HEK293 (cell line): Measurements from ENCODE around the gene ITPKB.
A peak's percentile ranks its signal among the peaks of the same experiment; 100 is the strongest.

Experiments
- CTCF ChIA-PET: fragments of 350-600 bp; formaldehyde crosslinking; extraction: SDS; loops from one replicate; lab custom pipeline; 2021; ENCODE audit warnings: antibody characterized with exemption; lab: Yijun Ruan, JAX
- POLR2A ChIA-PET: fragments of 300-600 bp; formaldehyde crosslinking; extraction: SDS; loops from one replicate; lab custom pipeline; 2020; ENCODE audit warnings: antibody characterized with exemption, inconsistent platforms; lab: Yijun Ruan, JAX
- H3K27ac ChIP-seq: fragments of 200-500 bp; sonication (Bioruptor generic); 2 replicates; pipeline ENCODE4 v1.5.1; 2014; ENCODE audit warnings: low read depth, low read length, control low read depth, inconsistent platforms; ENCODE audit errors: extremely low read depth
- H3K36me3 ChIP-seq, 2 experiments: fragments of 200-500 bp in 1 of 2; sonication (Bioruptor generic) in 1 of 2; 1 replicate in 1 of 2; 2 replicates in 1 of 2; pipeline ENCODE4 v1.5.1; 2014 to 2017; ENCODE audit warnings: inconsistent platforms in 2 of 2, low read length in 2 of 2; ENCODE audit not compliant: control insufficient read depth in 2 of 2, insufficient read depth in 1 of 2
- H3K4me1 ChIP-seq: fragments of 200-500 bp; sonication (Bioruptor generic); 2 replicates; pipeline ENCODE4 v1.5.1; 2014; ENCODE audit warnings: mild to moderate bottlenecking, low read length, inconsistent platforms; ENCODE audit not compliant: control insufficient read depth, insufficient read depth
- H3K4me3 ChIP-seq: 2 replicates; pipeline ENCODE4 v1.5.1; 2011; ENCODE audit warnings: low read depth, mild to moderate bottlenecking, control low read depth, low read length, moderate library complexity
- H3K9me3 ChIP-seq: fragments of 200-500 bp; sonication (Bioruptor generic); 2 replicates; pipeline ENCODE4 v1.5.1; 2014; ENCODE audit warnings: low read depth, low read length, inconsistent platforms; ENCODE audit not compliant: control insufficient read depth, insufficient read depth
- GLI2 ChIP-seq: fragments of 450-650 bp; formaldehyde crosslinking; IDR thresholded peaks from 2 replicates; pipeline ENCODE4; 2017; ENCODE audit warnings: missing biosample characterization, missing genetic modification characterization, low read depth, borderline replicate concordance
- HOXA7 ChIP-seq: sonication (generic); formaldehyde crosslinking; IDR thresholded peaks from 2 replicates; pipeline ENCODE4 v1.8.1; 2022; ENCODE audit warnings: missing genetic modification reagents, borderline replicate concordance
- PRDM1 ChIP-seq: fragments of 450-650 bp; formaldehyde crosslinking; IDR thresholded peaks from 2 replicates; pipeline ENCODE4; 2016; ENCODE audit warnings: missing biosample characterization, missing genetic modification characterization
- SETDB1 ChIP-seq: IDR thresholded peaks from one replicate; pipeline ENCODE4 v1.6.1; 2017; ENCODE audit warnings: mild to moderate bottlenecking, low read length, moderate library complexity, mixed read lengths; ENCODE audit not compliant: insufficient read length
- WT1 ChIP-seq: fragments of 450-650 bp; formaldehyde crosslinking; IDR thresholded peaks from 2 replicates; pipeline ENCODE4 v1.5.1; 2016; ENCODE audit warnings: missing biosample characterization, missing genetic modification characterization
- ZNF146 ChIP-seq: fragments of 450-650 bp; formaldehyde crosslinking; IDR thresholded peaks from 2 replicates; pipeline ENCODE4 v1.5.1; 2016; ENCODE audit warnings: missing biosample characterization, missing genetic modification characterization
- ZNF157 ChIP-seq: fragments of 450-650 bp; formaldehyde crosslinking; IDR thresholded peaks from 2 replicates; pipeline ENCODE4 v1.5.1; 2016; ENCODE audit warnings: missing biosample characterization, missing genetic modification characterization
- ZNF19 ChIP-seq: fragments of 450-650 bp; formaldehyde crosslinking; IDR thresholded peaks from 2 replicates; pipeline ENCODE4; 2016; ENCODE audit warnings: missing biosample characterization, missing genetic modification characterization, low read depth
- ZNF239 ChIP-seq: fragments of 450-650 bp; formaldehyde crosslinking; IDR thresholded peaks from 2 replicates; pipeline ENCODE4 v1.5.1; 2016; ENCODE audit warnings: missing biosample characterization, missing genetic modification characterization
- ZNF335 ChIP-seq: fragments of 450-650 bp; formaldehyde crosslinking; conservative IDR thresholded peaks from 2 replicates; pipeline ENCODE4 v1.5.1; 2016; ENCODE audit warnings: missing biosample characterization, missing genetic modification characterization
- ZNF366 ChIP-seq: fragments of 450-650 bp; formaldehyde crosslinking; conservative IDR thresholded peaks from 2 replicates; pipeline ENCODE4 v1.5.1; 2016; ENCODE audit warnings: missing biosample characterization, missing genetic modification characterization
- ZNF404 ChIP-seq: fragments of 450-650 bp; formaldehyde crosslinking; IDR thresholded peaks from 2 replicates; pipeline ENCODE4 v1.5.1; 2017; ENCODE audit warnings: missing biosample characterization, missing genetic modification characterization
- ZNF623 ChIP-seq: fragments of 450-650 bp; formaldehyde crosslinking; IDR thresholded peaks from 2 replicates; pipeline ENCODE4 v1.5.1; 2016; ENCODE audit warnings: missing biosample characterization, missing genetic modification characterization
- ZNF670 ChIP-seq: fragments of 450-650 bp; formaldehyde crosslinking; IDR thresholded peaks from 2 replicates; pipeline ENCODE4 v1.5.1; 2016; ENCODE audit warnings: missing biosample characterization, missing genetic modification characterization, low read depth
- ZSCAN16 ChIP-seq: fragments of 450-650 bp; formaldehyde crosslinking; IDR thresholded peaks from 2 replicates; pipeline ENCODE4 v1.5.1; 2016; ENCODE audit warnings: missing biosample characterization, missing genetic modification characterization
- TF ChIP-seq, protein P1 (sequence below): fragments of 450-650 bp; formaldehyde crosslinking; IDR thresholded peaks from 2 replicates; pipeline ENCODE4 v1.5.1; 2016; ENCODE audit warnings: missing biosample characterization, missing genetic modification characterization
- TF ChIP-seq, protein P2 (sequence below): fragments of 450-650 bp; formaldehyde crosslinking; IDR thresholded peaks from 2 replicates; pipeline ENCODE4 v1.5.1; 2016; ENCODE audit warnings: missing biosample characterization, missing genetic modification characterization
- TF ChIP-seq, protein P3 (sequence below): fragments of 450-650 bp; formaldehyde crosslinking; IDR thresholded peaks from 2 replicates; pipeline ENCODE4 v1.5.1; 2016; ENCODE audit warnings: missing biosample characterization, missing genetic modification characterization
- TF ChIP-seq, protein P4 (sequence below): fragments of 450-650 bp; formaldehyde crosslinking; IDR thresholded peaks from 2 replicates; pipeline ENCODE4 v1.5.1; 2016; ENCODE audit warnings: missing biosample characterization, missing genetic modification characterization

Gene ITPKB

DNA sequence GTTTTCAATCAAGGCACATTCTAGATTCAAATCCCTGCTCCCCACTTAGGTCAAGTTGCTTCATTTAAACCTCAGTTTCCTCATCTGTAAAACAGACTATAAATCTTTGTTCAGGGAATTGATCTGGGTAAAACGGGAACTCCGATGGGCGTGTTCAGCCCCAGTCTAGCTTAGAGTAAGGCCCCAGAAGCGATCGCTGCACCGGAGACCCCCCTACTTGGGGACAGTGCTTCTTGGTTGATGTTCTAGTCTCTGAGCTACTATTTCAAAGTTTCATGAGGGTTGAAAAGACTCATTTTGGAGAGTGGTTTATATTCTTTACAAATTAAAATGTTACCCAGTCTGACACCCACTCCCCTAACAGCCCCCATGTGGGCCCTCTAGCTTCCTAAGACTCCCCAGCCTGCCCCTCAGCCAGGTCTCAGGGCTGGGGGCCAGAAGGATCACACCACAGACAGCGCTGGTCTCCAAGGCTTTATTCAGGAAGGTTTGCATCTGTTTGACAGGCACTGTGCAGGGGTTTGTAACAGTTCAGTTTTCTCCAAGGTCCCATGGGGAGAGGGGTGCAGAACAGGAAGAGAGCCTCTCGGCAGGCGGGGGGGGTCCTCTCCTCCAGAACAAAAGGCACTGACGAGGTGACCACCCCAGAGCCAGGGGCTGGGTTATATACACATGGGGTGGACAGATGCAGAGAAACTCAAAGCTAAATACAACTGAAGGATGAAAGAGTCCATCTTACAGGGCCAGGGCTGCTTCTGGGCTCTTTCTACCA, 107.7 kb downstream of the ITPKB start (continued):
- no peak for TF ChIP-seq ZNF670 (tag by site-specific recombination)
- TF ChIP-seq, protein P1, sequence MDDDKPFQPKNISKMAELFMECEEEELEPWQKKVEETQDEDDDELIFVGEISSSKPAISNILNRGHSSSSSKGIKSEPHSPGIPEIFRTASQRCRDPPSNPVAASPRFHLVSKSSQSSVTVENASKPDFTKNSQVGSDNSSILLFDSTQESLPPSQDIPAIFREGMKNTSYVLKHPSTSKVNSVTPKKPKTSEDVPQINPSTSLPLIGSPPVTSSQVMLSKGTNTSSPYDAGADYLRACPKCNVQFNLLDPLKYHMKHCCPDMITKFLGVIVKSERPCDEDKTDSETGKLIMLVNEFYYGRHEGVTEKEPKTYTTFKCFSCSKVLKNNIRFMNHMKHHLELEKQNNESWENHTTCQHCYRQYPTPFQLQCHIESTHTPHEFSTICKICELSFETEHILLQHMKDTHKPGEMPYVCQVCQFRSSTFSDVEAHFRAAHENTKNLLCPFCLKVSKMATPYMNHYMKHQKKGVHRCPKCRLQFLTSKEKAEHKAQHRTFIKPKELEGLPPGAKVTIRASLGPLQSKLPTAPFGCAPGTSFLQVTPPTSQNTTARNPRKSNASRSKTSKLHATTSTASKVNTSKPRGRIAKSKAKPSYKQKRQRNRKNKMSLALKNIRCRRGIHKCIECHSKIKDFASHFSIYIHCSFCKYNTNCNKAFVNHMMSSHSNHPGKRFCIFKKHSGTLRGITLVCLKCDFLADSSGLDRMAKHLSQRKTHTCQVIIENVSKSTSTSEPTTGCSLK (tag by site-specific recombination): no peak
- TF ChIP-seq SETDB1: no peak
- TF ChIP-seq, protein P2, sequence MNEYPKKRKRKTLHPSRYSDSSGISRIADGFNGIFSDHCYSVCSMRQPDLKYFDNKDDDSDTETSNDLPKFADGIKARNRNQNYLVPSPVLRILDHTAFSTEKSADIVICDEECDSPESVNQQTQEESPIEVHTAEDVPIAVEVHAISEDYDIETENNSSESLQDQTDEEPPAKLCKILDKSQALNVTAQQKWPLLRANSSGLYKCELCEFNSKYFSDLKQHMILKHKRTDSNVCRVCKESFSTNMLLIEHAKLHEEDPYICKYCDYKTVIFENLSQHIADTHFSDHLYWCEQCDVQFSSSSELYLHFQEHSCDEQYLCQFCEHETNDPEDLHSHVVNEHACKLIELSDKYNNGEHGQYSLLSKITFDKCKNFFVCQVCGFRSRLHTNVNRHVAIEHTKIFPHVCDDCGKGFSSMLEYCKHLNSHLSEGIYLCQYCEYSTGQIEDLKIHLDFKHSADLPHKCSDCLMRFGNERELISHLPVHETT (tag by site-specific recombination): no peak
- TF ChIP-seq ZNF157 (tag by site-specific recombination): no peak
- TF ChIP-seq ZNF335 (tag by site-specific recombination): no peak

DNA sequence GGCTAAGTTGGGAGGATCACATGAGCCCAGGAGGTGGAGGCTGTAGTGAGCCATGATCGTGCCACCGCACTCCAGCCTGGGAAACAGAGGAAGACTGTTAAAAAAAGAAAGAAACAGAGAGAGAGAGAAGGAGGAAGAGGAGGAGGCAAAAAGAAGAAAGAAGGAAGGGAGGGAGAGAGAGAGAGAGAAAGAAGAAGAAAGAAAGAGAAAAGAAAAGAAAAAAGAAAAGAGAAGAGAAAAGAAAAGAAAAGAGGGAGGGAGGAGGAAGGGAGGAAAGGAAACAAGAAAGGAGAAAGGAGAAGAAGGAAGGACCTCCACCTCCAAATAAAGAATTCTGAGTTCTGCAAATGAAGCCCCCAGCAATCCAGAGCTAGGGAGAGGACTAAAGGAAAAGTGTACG, 108.5 kb downstream of the ITPKB start:
- Histone ChIP-seq H3K4me1 (no peaks in the 10 kb centered on the region), H3K4me3 (no peak overlapping the region), H3K27ac (no peak overlapping the region), H3K36me3 (no peaks in the 10 kb centered on the region), H3K9me3 (no peaks in the 10 kb centered on the region)
- POLR2A ChIA-PET: no interaction called here
- TF ChIP-seq HOXA7 (CRISPR knock-in tag) (no peak), ZNF366 (tag by site-specific recombination) (peak; percentile 88), PRDM1 (tag by site-specific recombination) (peak; percentile 81)
- CTCF ChIA-PET: interaction anchor here (0.5 to 2.0 kb wide), 4 partner anchors 11 to 222 kb away, joined by 3 to 6 read pairs (median 6); partner anchors contain the start of gene PARP1

DNA sequence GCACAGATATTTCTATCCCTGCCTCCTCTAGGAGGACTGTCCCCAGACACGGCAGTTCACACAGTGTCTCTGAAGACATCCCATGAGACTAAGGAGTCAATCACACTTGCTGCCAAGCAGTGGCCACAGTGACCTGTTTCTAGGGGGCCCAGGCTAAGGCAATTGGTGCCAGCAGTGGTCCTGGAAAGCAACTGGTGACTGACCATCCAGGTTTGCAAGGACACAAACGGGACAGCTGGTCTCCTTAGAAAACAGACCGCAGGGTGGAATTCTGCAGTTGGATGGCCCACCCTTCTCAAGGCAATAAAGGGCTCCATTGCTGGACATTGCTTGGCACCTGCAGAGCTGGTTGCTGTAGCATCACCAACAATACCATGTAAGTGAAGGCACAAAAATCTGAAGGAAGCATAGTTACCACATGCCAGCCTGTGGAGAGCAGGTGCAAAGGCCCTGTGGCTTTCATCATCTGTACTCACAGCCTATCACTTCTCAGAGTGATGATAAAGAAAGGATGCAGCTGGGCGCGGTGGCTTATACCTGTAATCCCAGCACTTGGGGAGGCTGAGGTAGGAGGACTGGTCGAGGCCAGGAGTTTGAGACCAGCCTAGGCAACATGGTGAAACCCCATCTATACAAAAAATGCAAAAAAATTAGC, 109.1 kb downstream of the ITPKB start:
- Histone ChIP-seq H3K9me3 (no peaks in the 10 kb centered on the region), H3K4me1 (no peaks in the 10 kb centered on the region), H3K4me3 (no peak overlapping the region), H3K27ac (no peak overlapping the region), H3K36me3 (no peaks in the 10 kb centered on the region)
- CTCF ChIA-PET: interaction anchor here (0.6 to 2.0 kb wide), 3 partner anchors 173 to 505 kb away, joined by 3 to 6 read pairs (median 5); partner anchors contain the start of gene PARP1
- TF ChIP-seq ZNF623 (tag by site-specific recombination): peak; percentile 94
- no peak for TF ChIP-seq ZNF239 (tag by site-specific recombination)
- TF ChIP-seq, all 188 proteins: peak for 1
- POLR2A ChIA-PET: no interaction called here

DNA sequence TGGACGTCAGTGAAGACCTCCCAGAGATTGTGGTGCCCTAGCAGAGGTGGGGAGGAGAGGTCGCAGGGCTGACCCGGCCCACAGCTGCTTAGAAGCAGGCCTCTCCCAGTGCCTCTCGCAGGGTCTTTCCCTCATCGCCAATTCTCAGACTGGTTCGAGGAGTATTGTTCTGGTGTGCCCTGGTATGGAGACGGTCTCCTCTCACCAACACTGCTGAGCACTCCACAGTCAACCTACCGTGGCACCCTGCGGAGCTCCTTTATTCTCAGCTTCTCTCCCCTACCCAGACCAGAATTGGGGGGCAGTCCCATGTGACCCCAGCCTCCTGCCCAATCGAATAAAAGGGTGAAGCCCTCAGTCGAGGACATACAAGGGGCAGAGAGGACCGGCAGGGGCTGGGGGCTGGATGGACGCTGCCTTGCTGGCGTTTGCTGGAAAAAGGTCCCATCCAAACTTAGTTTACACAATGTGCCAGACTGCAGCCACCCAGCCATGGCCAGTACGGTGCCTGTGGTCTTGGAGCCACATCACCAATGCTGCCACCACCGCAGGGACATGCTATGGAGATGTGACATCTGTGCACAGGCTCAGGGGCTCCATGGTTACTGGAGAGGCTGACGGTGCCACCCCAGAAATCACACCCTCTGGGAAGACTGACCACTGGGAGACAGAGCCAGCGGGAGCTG, 109.7 kb downstream of the ITPKB start:
- Histone ChIP-seq H3K4me1 (no peaks in the 10 kb centered on the region), H3K36me3 (no peaks in the 10 kb centered on the region), H3K9me3 (no peaks in the 10 kb centered on the region), H3K27ac (no peak overlapping the region), H3K4me3 (no peak overlapping the region)
- POLR2A ChIA-PET: interaction anchor here (1.2 kb wide), 1 partner anchor 222 kb away, joined by 5 read pairs; no protein-coding TSS in a partner anchor
- CTCF ChIA-PET: interaction anchor here (0.6 to 1.0 kb wide), 3 partner anchors 10 to 504 kb away, joined by 3 to 4 read pairs (median 3); no protein-coding TSS in a partner anchor
- TF ChIP-seq, protein P3, sequence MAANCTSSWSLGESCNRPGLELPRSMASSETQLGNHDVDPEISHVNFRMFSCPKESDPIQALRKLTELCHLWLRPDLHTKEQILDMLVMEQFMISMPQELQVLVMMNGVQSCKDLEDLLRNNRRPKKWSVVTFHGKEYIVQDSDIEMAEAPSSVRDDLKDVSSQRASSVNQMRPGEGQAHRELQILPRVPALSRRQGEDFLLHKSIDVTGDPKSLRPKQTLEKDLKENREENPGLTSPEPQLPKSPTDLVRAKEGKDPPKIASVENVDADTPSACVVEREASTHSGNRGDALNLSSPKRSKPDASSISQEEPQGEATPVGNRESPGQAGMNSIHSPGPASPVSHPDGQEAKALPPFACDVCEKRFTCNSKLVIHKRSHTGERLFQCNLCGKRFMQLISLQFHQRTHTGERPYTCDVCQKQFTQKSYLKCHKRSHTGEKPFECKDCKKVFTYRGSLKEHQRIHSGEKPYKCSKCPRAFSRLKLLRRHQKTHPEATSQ (tag by site-specific recombination): no peak
- no peak for TF ChIP-seq ZNF239 (tag by site-specific recombination)
- no peak for TF ChIP-seq WT1 (tag by site-specific recombination)
- no peak for TF ChIP-seq ZNF146 (tag by site-specific recombination)
- no peak for TF ChIP-seq ZNF19 (tag by site-specific recombination)
- TF ChIP-seq, protein P4, sequence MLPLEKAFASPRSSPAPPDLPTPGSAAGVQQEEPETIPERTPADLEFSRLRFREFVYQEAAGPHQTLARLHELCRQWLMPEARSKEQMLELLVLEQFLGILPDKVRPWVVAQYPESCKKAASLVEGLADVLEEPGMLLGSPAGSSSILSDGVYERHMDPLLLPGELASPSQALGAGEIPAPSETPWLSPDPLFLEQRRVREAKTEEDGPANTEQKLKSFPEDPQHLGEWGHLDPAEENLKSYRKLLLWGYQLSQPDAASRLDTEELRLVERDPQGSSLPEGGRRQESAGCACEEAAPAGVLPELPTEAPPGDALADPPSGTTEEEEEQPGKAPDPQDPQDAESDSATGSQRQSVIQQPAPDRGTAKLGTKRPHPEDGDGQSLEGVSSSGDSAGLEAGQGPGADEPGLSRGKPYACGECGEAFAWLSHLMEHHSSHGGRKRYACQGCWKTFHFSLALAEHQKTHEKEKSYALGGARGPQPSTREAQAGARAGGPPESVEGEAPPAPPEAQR (tag by site-specific recombination): no peak
- no peak for TF ChIP-seq ZNF404 (tag by site-specific recombination)
- TF ChIP-seq GLI2 (tag by site-specific recombination): no peak
- no peak for TF ChIP-seq ZSCAN16 (tag by site-specific recombination)
- TF ChIP-seq ZNF157 (tag by site-specific recombination): no peak
